Stimulated activated CD8-positive, alpha-beta memory T cell treated with anti-CD3 and anti-CD28 coated beads, Interleukin-12 subunit alpha, Interleukin-12 subunit beta, amount 100 ng/mL, for 24 hours (primary cell): ENCODE measurements around the gene SLC9A1.

Source experiments
- DNase-seq: peaks from one replicate; pipeline ENCODE4 v3.0.0-alpha.2; 2020; ENCODE audit errors: extremely low read depth

SLC9A1 gene

DNA sequence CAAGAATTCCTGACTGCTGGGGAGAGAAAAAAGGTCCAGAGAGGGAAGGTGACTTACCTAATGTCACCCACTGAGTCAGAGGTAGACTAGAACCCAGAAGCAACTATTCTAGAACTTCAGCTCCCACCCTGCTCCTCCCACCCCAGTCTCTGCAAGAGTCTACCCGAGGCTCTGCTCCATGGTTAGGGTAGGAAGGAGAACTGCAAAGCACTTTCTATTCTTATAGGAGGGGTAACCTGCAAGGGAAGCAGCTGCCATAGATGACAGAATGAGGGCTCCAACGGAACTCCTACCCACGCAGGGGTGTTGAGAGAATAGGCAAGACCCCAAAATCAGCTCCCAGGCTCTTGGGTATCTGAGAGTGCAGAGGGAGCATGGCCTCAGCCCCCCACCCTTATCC, 4.3 kb downstream of the SLC9A1 start:
- DNase-seq, result no peak

DNA sequence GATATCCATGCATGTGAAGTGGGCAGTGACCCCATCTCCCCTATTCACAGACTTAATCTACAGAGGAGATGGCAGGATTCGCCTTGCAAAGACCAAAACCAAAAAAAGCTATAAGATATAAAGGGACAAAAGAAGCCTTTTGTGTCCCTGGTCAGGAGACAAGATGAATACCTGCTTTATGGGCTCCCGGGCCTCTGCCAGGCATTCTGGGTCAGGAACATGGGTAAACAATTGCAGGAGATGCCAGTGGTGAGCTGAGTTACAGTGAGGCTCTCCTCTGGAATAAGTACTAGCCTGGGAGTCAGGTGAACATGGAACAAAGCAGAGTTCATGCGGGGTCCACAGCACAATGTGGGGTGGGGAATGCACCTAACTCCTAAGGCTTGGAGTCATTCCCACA, 4.7 kb downstream of the SLC9A1 start:
- no peak for DNase-seq

- no peak for DNase-seq
These were observed 5.2 kb downstream of the SLC9A1 start for GRCh38 chr1:27149762-27150113.

- no peak for DNase-seq
These were observed 5.7 kb downstream of the SLC9A1 start for GRCh38 chr1:27149084-27149761.

DNA sequence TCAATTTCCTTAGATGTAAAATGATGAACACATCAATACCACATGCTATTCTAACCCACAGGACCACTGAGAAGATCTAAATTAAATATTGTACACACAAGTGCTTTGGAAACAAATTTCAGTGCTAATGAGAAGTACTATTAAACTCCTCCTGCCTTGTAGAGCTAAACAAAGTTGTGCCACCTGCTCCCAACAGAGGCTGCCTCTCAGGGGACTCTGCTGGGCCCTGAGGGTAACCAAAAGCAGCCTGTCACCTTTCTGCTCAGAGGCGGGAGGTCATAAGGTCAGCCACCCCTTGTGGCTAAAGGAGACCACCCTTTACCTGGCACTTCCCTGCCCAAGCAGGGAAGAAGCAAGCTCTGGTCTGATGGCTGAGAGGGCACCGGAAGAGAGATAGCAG, 6.3 kb downstream of the SLC9A1 start:
- no peak for DNase-seq

- DNase-seq, result no peak
These were observed 6.9 kb downstream of the SLC9A1 start for GRCh38 chr1:27147842-27148518.

DNA sequence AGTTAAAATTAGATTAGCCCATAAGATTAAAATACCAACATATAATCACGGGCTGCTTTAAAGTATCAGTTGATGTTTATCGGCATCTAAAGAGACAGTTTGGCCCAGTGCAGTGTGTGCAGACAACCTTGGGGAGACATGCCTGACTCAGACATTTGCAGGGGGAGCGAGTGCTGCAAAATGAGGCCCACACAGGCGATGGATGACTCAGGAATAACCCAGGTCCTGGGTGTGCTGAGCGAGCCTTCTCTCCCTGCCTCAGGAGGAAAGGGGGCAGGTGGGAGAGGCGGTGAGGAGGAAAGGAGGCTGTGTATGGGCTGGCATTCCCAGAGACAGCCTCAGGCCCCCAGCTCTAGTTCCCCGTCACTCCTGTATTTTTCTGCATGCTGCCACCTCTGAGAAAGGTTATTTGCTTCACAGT, 9.0 kb downstream of the SLC9A1 start:
- no peak for DNase-seq

DNA sequence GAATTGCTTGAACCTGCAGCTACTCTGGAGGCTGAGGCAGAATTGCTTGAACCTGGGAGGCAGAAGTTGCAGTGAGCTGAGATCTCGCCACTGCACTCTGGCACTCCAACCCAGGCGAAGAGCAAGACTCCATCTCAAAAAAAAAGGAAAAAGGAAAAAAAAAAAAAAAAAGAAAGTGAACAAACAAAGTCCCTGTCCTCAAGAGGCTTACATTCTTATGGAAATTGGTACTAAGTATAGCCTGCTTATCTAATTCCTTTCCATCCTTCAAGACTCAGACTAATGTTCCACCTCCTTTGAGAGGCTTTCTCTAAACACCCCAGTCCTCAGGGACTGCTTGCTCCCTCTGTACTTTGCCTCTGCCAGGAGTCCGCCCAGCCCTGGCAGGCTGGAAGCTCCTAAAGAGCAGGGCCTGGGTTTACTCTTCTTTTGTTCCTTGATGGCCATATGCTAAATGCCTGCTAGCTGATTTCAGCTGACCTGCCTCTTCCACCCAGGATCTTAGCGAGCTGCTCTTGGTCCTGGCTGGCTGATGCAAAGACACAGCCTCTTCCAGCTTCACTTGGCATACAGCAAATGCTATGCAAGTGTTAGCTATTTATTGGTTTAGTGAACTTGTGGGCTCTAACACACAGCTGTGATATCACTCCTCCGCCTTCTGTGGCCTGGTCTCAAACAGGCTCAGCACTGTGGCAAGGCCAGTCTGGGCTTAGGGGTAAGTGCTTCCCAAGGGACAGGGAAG, 9.8 kb downstream of the SLC9A1 start:
- DNase-seq, result no peak

DNA sequence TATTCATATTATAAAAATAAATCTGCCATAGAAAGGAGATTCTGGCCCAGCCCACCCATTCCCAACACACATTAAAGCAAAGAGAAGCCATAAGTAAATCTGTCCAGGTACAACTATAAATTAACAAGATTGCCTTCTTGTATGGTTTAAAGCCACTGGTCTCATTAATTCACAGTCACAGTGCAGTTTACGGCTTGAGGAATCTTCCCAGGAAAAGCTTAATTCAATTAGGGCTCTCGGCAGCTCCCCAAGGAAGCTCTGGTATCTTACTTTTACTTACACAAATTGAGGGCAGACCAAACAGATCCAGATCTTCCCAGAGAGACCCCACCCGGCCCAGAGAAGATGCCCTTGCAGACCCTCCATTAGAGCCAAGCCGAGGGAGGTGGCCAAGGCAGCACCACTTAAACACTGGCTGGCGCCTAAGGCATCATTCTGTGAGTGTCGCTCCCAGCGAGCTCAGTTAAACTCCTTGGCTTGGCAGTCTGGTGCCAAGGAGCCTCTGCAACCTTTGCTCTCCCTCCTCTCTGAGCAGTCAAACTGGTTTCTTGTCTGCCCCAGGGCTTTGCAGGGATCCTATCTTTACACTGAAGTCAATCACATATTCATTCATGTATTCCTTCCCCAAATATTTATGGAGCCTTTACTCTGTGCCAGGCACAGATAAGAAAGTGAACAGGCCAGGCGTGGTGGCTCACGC, 10.7 kb downstream of the SLC9A1 start:
- no peak for DNase-seq

DNA sequence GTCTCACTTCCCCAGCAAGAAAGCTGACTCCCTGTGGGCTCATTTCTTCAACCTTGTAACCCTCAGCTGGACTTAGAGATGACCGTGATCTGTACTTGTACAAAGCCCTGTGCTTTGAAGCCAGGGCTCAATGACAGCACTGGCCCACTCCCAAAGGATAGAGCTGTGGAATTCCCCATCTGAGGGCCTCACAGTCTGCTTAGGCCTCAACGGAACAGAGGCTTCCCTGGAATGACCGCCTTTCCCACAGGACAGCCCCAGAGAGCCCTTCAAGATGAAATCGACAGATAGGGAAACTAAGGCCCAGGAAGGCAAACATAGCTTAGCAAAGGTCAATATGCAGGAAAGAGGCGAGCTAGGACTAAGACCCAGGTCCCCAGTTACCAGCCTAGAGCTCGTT, 11.5 kb downstream of the SLC9A1 start:
- no peak for DNase-seq

- no peak for DNase-seq
These were observed 12.5 kb downstream of the SLC9A1 start for GRCh38 chr1:27142464-27142863.

GRCh38 chr1:27141266-27142003, 13.5 kb downstream of the SLC9A1 start:
- DNase-seq, result no peak

- no peak for DNase-seq
These were observed 14.9 kb downstream of the SLC9A1 start for GRCh38 chr1:27139980-27140379.

DNA sequence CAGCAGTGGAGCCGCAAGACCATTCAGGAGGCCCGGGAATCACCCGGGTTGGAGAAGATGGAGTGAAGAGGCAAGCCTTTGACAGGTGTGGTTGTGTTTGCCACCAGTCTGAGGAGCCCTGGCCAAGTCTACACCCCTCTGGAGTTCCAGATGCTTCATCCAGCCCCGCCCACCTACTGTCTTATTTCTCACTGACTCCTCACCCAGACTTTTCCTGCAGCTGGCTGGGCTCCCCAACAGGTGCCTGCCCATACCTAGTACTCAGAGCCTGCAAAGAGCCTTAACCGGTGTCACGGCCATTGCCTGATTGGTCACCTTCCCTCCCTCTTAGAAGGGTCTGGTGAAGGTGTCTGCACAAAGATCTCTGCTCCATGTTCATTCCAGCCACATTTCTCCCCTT, 16.0 kb downstream of the SLC9A1 start:
- DNase-seq, result no peak

DNA sequence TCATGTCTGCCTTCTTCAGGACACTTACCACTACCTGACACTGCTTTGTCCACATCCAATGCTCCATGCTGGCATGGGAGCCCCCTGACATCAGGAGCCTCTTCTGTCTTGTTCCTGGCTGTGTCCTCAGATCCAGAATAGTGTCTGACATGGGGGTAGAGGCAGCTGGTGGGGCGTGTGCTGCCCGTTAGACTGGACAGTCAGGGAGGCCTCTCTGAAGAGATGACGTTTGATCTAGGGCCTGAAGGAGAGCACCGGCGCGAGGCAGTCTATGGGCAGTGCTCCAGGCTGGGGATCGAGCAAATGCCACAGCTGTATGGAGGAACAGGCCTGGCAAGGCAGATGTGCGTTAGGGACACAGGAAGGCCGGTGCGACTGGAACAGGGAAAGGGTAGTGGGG, 16.6 kb downstream of the SLC9A1 start:
- no peak for DNase-seq

DNA sequence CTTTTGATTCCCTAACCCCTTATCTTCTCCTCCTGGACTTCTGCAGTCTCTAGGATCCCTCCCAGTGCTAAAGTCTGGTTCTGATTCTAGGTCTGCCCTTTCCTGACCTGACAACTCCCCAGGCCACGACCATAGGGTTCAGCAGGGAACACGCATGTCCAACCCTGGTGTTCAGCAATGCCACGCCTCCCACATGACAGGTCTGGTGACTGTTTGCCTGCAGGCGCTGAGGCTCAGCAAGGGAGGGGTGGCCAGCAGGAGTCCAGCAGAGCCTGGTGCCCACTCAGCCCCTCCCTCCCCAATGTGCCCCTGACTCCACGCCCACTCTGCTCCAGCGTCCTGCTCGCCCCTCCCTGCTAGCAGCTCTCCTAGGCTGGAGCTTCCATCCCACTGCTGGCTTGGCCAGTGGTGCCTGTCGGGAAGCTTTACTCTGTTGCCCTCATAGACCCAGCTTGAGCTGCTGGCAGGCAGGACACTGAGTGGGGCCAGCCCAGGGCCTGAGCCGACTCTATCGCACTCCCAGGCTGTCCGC, 17.3 kb downstream of the SLC9A1 start:
- no peak for DNase-seq

DNA sequence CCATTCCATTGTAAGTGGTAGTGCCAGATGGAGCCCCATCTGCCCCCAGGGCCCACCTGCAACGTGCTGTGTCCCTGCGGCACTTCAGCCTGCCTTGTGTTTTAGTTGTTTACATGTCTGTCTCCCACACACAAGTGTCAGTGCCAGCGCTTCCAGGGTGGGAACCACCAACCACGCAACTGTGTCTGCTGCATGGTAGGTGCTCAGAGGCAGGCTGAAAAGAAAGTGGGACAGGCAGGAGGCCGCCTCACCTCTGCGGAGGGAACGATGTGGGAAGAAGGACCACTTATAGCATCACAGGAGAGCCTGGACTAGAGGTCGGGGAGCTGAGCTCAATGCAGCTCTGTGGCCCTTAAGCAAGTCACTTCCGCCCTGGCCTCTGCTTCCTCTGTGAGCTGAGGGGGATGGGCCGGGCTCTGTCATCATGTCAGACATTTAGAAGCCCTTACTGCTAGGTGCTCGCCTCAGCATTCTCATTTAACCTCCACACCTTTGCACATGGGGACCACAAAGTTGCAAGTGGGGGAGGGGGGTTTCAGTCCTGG, 17.9 kb downstream of the SLC9A1 start:
- peak; percentile 53 for DNase-seq

DNA sequence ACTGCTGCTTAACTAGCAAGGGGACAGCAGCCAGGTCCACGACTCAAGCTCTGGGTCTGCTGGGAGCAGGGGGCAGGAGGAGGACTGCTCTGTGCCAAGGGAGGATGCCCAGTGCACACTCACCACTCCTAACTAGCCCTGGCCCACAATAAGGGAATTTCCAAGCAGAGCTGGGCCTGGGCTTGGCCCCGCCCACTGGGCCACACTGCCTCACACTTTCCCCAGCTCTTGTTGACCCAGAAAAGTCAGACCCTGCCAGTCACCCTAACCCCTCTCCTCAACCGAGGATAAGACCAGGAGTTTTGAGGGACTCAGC, 18.7 kb downstream of the SLC9A1 start:
- DNase-seq, result no peak

DNA sequence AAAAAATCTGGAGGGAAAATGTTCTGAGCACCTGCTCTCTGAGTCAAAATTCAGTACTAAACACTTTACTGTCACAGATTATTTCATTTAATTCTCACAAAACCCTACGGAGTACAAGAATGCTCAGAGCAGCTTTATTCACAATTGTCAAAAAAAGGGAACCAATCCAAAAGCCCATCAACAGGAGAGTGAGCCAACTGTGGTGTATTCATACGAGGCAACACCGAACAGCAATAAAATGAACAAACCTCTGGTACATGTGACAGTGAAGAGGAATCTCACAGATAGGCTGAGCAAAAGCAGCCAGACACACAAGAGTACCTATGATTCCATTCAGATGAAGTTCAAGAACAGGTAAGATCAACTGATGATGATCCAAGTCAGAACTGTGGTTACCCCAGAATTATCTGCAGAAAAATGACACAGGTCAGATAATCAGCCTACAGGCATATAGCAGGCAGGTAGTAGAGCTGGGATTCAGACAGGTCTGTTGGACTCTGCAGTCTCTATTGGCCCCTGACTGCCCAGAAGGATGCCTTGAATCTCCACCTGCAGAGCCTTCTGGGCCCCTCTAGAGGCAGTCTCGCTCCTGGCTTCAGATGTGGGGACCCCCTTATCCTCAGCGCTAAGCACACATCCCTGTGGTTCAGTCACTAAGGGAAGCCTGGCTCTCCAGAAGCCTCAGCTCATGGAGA, 19.2 kb downstream of the SLC9A1 start:
- no peak for DNase-seq

- DNase-seq, result no peak
These were observed 20.9 kb downstream of the SLC9A1 start for GRCh38 chr1:27133991-27134390.

- DNase-seq, result no peak
These were observed 21.8 kb downstream of the SLC9A1 start for GRCh38 chr1:27133158-27133557.
